Midbrain (tissue), 1 donor: ENCODE data around the gene KIF1B.

ENCODE experiments used
- DNase-seq: peaks from one replicate; lab custom pipeline; 2025; lab: John Stamatoyannopoulos, UW

KIF1B gene

GRCh38 chr1:10429868-10430215 is 219.5 kb downstream of the KIF1B start:
- no peak for DNase-seq

GRCh38 chr1:10430216-10431069 is 220.1 kb downstream of the KIF1B start, which contains the start of gene CENPS:
TSS of gene CENPS (plus strand) at chr1:10430433. CDS start at chr1:10430518, 85 bp downstream.
- DNase-seq: peak; percentile 90
